SH-SY5Y (cell line): ENCODE results near the gene RBM11.

ENCODE experiments used
- GATA2 ChIP-seq: IDR thresholded peaks from 2 replicates; pipeline ENCODE4 v1.6.1; 2011; ENCODE audit warnings: mild to moderate bottlenecking, low read depth, low read length
- GATA3 ChIP-seq: IDR thresholded peaks from 2 replicates; pipeline ENCODE4 v1.6.1; 2011; ENCODE audit warnings: low read depth, mild to moderate bottlenecking, low read length, moderate library complexity

GRCh38 chr21:14263879-14264278 lies 47.9 kb downstream of the RBM11 start:
- TF ChIP-seq GATA2 (no peak), GATA3 (no peak)
